ENCODE results near the gene NEDD4L. TPM values are rescaled to one million over a fixed set of nuclear protein-coding genes. Genes with fewer than 3 reads are reported as not detected.

The NEDD4L gene
- total RNA-seq: 11.4 and 16.5 TPM in 2 replicates

GRCh38 chr18:58043491-58044369 is at the start of gene NEDD4L:
Gene NEDD4L, plus strand, starts transcription at chr18:58044226. Its CDS starts 435 bp downstream, at chr18:58044661.

Other genes with a start within 250 kb of the NEDD4L start
- 18.1 and 22.7 TPM in 2 replicates for gene ATP8B1, start 240.9 kb upstream of the NEDD4L start, total RNA-seq

Measured in bronchus fibroblast of lung (primary cell).